OCI-LY1 (cell line): ENCODE data around the gene ZNF536.

Source experiments
- CTCF ChIP-seq: fragments of 200-600 bp; sonication (generic), shearing (Covaris generic); IDR thresholded peaks from 2 replicates; pipeline ENCODE4 v1.5.1; 2017; ENCODE audit warnings: mild to moderate bottlenecking, antibody characterized with exemption, low read length, moderate library complexity, mixed read lengths
- EZH2 ChIP-seq: fragments of 200-600 bp; sonication (generic), shearing (Covaris generic); IDR thresholded peaks from 2 replicates; pipeline ENCODE4 v1.8.0; 2017; ENCODE audit warnings: borderline replicate concordance, mixed run types, mild to moderate bottlenecking, antibody characterized with exemption, low read length, moderate library complexity, mixed read lengths

- TF ChIP-seq CTCF (no peak), EZH2 (no peak)
Observed at GRCh38 chr19:30369833-30370232, 2.4 kb upstream of the ZNF536 start.
